ENCODE measurements around the gene RIOK3. TPM values are rescaled to one million over a fixed set of nuclear protein-coding genes. Genes with fewer than 3 reads are reported as not detected.
A peak's percentile ranks its signal among the peaks of the same experiment; 100 is the strongest.

The RIOK3 gene
- total RNA-seq, 2 donors from 2014 or later = 57.3 to 60.6 TPM

DNA sequence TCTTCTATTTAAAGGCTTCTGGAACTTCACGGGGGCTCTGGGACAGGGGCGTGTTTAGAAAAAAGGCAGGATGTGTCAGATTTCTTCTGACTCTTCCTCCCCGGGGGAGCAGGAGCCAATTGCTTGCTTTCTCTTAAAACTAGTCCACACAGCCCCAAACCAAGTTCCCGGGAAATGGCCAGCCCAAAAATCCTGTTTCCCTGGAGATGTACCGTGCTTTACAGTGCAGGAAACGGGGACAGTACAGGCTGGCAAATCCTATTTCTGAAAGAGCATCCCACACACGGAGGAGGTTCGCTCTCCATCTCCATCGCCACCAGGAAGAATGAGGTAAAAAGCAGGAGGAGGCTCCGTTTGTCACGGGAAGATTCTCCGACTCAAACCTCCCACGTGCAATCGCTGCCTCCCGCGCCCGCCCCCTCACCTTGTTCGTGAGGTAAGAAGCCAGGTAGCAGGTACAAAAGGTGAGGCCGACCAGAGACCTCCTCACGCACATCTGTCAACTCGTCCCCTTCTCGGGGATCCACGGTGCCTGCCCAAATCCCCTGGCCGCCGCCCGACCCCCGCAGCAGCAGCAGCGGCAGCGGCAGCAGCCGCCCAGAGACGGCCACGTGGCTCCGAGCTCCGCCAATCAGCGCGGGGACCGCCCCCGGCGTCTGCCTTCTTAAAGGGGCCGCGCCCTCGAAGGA lies 15.6 kb upstream of the RIOK3 start:
- Histone ChIP-seq H3K27ac (peak overlapping the region in 2 of 4 donors; percentile 38 to 54), H3K4me1 (peaks cover 25% of the 10 kb centered on the region), H3K27me3 (no peaks in the 10 kb centered on the region), H3K9me3 (no peaks in the 10 kb centered on the region), H3K4me3 (peak overlapping the region; percentile 31 to 66), H3K36me3 (replicated peaks in 1 of 2; ENCODE audit: insufficient read depth in 1 of 2, low read depth in 2 of 2) (no peaks in the 10 kb centered on the region)
- intact Hi-C loops (cut with DNase I) = no loop called here
- TF ChIP-seq, protein P1, sequence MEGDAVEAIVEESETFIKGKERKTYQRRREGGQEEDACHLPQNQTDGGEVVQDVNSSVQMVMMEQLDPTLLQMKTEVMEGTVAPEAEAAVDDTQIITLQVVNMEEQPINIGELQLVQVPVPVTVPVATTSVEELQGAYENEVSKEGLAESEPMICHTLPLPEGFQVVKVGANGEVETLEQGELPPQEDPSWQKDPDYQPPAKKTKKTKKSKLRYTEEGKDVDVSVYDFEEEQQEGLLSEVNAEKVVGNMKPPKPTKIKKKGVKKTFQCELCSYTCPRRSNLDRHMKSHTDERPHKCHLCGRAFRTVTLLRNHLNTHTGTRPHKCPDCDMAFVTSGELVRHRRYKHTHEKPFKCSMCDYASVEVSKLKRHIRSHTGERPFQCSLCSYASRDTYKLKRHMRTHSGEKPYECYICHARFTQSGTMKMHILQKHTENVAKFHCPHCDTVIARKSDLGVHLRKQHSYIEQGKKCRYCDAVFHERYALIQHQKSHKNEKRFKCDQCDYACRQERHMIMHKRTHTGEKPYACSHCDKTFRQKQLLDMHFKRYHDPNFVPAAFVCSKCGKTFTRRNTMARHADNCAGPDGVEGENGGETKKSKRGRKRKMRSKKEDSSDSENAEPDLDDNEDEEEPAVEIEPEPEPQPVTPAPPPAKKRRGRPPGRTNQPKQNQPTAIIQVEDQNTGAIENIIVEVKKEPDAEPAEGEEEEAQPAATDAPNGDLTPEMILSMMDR (IDR thresholded peaks at IDR 0.05) = no peak
- TF ChIP-seq POLR2A (IDR thresholded peaks at IDR 0.05) = peak in 2 of 3 donors; percentile 38 to 39
- ATAC-seq (peak; percentile 97), DNase-seq (peak; percentile 76 to 87 (median 77))
- 0 to 1% methylated on average over 39 to 42 of the region's 42 CpGs for WGBS, 2 donors

DNA sequence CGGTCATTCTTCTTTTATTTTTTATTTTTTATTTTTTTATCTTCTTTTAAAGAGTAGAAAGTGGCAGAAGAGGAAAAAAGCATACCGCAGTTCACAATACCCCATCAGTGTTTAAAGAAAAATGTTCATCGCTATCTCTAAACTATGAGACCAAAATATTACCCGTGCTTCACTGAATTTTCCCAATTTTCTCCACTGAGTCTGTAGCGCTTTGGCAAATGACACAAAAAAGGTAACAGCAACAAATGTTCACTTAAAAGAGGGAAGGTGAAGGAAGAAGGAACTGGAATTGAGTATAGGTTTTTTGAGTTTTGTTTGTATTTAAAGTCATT lies 15.1 kb upstream of the RIOK3 start:
- Histone ChIP-seq H3K4me3 (peak overlapping the region; percentile 31 to 66), H3K27me3 (no peaks in the 10 kb centered on the region), H3K4me1 (peaks cover 30% of the 10 kb centered on the region), H3K36me3 (replicated peaks in 1 of 2; ENCODE audit: insufficient read depth in 1 of 2, low read depth in 2 of 2) (no peaks in the 10 kb centered on the region), H3K9me3 (no peaks in the 10 kb centered on the region), H3K27ac (peak overlapping the region in 1 of 4 donors; percentile 54)
- DNase-seq (no peak), ATAC-seq (no peak)
- TF ChIP-seq, protein P1 (IDR thresholded peaks at IDR 0.05) = no peak
- TF ChIP-seq POLR2A (IDR thresholded peaks at IDR 0.05) = no peak
- intact Hi-C loops (cut with DNase I) = no loop called here
- 25% methylated on average over 5 of the region's 5 CpGs for WGBS, 2 donors

DNA sequence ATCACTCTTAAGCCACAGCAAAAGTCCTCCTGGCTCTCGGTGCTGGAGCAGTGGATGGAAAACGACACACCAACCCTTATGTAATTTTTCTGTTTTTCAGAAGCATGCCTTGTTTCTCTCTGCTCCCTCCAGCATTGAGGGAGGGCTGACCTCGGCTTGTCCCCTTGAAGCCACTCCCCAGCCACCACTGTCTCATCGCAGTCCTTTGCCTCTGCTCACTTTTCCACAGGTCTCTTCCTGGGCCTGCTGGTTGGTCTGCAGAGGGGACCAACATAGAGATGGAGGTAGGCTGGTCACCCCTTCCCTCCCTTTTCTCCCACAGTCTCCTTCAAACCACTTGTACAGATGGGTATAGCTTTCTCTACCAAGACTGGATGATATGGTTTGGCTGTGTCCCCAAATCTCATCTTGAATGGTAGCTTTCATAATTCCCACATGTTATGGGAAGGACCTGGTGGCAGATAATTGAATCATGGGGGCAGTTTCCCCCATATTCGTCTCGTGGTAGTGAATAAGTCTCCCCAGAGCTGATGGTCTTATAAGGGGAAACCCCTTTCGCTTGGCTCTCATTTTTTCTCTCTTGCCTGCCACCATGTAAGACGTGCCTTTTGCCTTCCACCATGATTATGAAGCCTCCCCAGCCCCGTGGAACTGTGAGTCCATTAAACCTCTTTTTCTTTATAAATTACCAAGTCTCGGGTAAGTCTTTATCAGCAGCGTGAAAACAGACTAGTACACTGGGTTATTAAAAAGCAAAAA lies 14.3 kb upstream of the RIOK3 start:
- 73 to 79% methylated on average over 11 of the region's 11 CpGs for WGBS, 2 donors
- intact Hi-C loops (cut with DNase I) = no loop called here

DNA sequence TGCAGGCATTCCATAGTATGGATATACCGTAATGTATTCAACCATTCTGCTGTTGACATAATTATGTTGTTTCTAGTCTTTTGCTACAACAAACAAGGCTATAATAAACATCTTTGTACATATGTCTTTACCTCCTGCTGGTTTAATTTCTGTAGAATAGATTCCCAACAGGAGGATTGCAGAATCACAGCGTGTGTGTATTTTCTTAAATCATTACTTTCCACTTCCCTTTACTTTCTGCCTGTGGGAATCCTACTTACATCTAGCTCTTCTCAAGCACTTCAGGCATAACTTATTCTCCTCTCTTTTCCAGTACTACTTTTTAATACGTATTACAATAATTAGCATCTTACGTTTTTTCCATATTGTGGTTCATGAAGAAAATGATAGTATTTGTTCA lies 13.0 kb upstream of the RIOK3 start:
- H3K4me3 ChIP-seq = no peak overlapping the region
- intact Hi-C loops (cut with DNase I) = no loop called here

More for the DNA sequence above, 14.3 kb upstream of the RIOK3 start:
- TF ChIP-seq, protein P1 (IDR thresholded peaks at IDR 0.05) = no peak
- no peak for TF ChIP-seq POLR2A (IDR thresholded peaks at IDR 0.05)
- ATAC-seq = no peak
- no peak for DNase-seq
- Histone ChIP-seq H3K4me3 (no peak overlapping the region), H3K4me1 (peaks cover 31% of the 10 kb centered on the region), H3K36me3 (replicated peaks in 1 of 2; ENCODE audit: insufficient read depth in 1 of 2, low read depth in 2 of 2) (no peaks in the 10 kb centered on the region), H3K9me3 (no peaks in the 10 kb centered on the region), H3K27me3 (no peaks in the 10 kb centered on the region), H3K27ac (no peak overlapping the region)

More for the DNA sequence above, 13.0 kb upstream of the RIOK3 start:
- H3K36me3 ChIP-seq (replicated peaks in 1 of 2; ENCODE audit: insufficient read depth in 1 of 2, low read depth in 2 of 2) = no peaks in the 10 kb centered on the region
- H3K27ac ChIP-seq = no peak overlapping the region
- DNase-seq (no peak), ATAC-seq (no peak)
- H3K9me3 ChIP-seq = no peaks in the 10 kb centered on the region
- WGBS, 2 donors = 86 to 87% methylated on average over 4 of the region's 4 CpGs
- H3K4me1 ChIP-seq = peaks cover 31% of the 10 kb centered on the region
- no peaks in the 10 kb centered on the region for H3K27me3 ChIP-seq
- no peak for TF ChIP-seq POLR2A (IDR thresholded peaks at IDR 0.05)
- TF ChIP-seq, protein P1 (IDR thresholded peaks at IDR 0.05) = no peak
